Heart left ventricle (tissue), 16 donors: Measurements from ENCODE around the gene XRCC5. TPM values are rescaled to one million over a fixed set of nuclear protein-coding genes. Genes with fewer than 3 reads are reported as not detected.
A peak's percentile ranks its signal among the peaks of the same experiment; 100 is the strongest.

ENCODE experiments used
- ATAC-seq, 4 donors: fragments of 200-7000 bp; cut with Tn5 transposase; one replicate each; pipeline ENCODE4 v1.9.1; 2020 to 2022; ENCODE audit warnings: moderate library complexity in 4 of 4, mild to moderate bottlenecking in 3 of 4, moderate number of reproducible peaks in 1 of 4
- DNase-seq, 5 donors: peaks; one replicate each; pipeline ENCODE4 v3.0.0-alpha.2; 2020
- H3K27ac ChIP-seq, 12 donors: fragments of 200-600 bp; sonication (generic) in 4 of 12; one replicate each; pipeline versions ENCODE4 v1.5.0 to v1.8.0; 2016 to 2022; ENCODE audit warnings: mild to moderate bottlenecking in 2 of 12
- H3K27me3 ChIP-seq, 9 donors: fragments of 200-600 bp; sonication (generic) in 2 of 9; one replicate each; pipeline versions ENCODE4 v1.5.1 to v1.8.0; 2016 to 2022; ENCODE audit warnings: mild to moderate bottlenecking in 3 of 9
- H3K36me3 ChIP-seq, 9 donors: fragments of 200-600 bp; sonication (generic) in 2 of 9; one replicate each; pipeline versions ENCODE4 v1.5.0 to v1.8.0; 2018 to 2022; ENCODE audit warnings: mild to moderate bottlenecking in 2 of 9
- H3K4me1 ChIP-seq, 12 donors: fragments of 200-600 bp; sonication (generic) in 4 of 12; one replicate each; pipeline versions ENCODE4 v1.5.0 to v1.8.0; 2016 to 2022; ENCODE audit warnings: mild to moderate bottlenecking in 3 of 12
- H3K4me3 ChIP-seq, 12 donors: fragments of 200-600 bp; sonication (generic) in 4 of 12; one replicate each; pipeline versions ENCODE4 v1.5.0 to v1.8.0; 2017 to 2022; ENCODE audit warnings: mild to moderate bottlenecking in 9 of 12, moderate library complexity in 4 of 12
- H3K9me3 ChIP-seq, 12 donors: fragments of 200-600 bp; sonication (generic) in 4 of 12; one replicate each; pipeline versions ENCODE4 v1.5.0 to v1.8.0; 2016 to 2022; ENCODE audit warnings: mild to moderate bottlenecking in 1 of 12
- POLR2A ChIP-seq, 2 donors: fragments of 450-650 bp; IDR thresholded peaks; one replicate each; pipeline ENCODE4 v1.6.1; 2017; ENCODE audit warnings: antibody characterized with exemption in 2 of 2, mild to moderate bottlenecking in 2 of 2, moderate library complexity in 2 of 2
- WGBS, 4 donors: extraction: QIAGEN DNeasy Blood & Tissue Kit in 2 of 4; methylation state at CpG; one replicate each; pipeline versions ENCODE4 v1.1.5 to v1.1.7; 2013 to 2018; 5-methylcytosine and 5-hydroxymethylcytosine counted together
- intact Hi-C, 10 donors: fragments of 100-400 bp; cut with DNase I; formaldehyde crosslinking; loops; one replicate each; pipeline versions ENCODE4 v1.11.1 to v1.14.2; 2022
- polyA plus RNA-seq, 2 donors: library from polyadenylated mRNA; stranded (reverse); fragments of 200-250 nt; gene quantifications; one replicate each; pipeline ENCODE4 v1.2.3, GENCODE V29; 2013
- total RNA-seq, 9 donors: library from RNA; depleted of rRNA in 2 of 9; stranded (reverse); fragments of >200 nt in 2 of 9; fragmentation: NEBNext Ultra II Directional in 3 of 9; extraction: Animal tissue kit (Norgen Biotek cat#: 25700) in 3 of 9; gene quantifications; one replicate each; pipeline versions ENCODE4 v1.1.0 to v1.2.4, GENCODE V29; 2016 to 2023
- TF ChIP-seq, protein P1 (sequence below), 12 donors: fragments of 200-600 bp; sonication (generic) in 4 of 12; IDR thresholded peaks; one replicate each; pipeline versions ENCODE4 v1.5.0 to v1.8.0; 2018 to 2022; ENCODE audit warnings: antibody characterized with exemption in 12 of 12, mild to moderate bottlenecking in 5 of 12
- donor health status: ischemic (EF 13 %, LVEDD 7.1; RV severe dilation, severe dysfunction).
- donor health status: healthy with polysubstance abuse.
- donor health status: DM: no; HTN: yes; CAD: no.
- donor health status: DM: no; HTN: no; CAD: no.
- donor health status: ischemic (EF 25% LVEDD 6.9; RV normal size, moderate dysfunction).
- donor health status: ischemic (EF 25% LVEDD 5.7; RV mildly dilated, moderate dysfunction).
- donor health status: healthy.
- donor health status: DM: yes; HTN: yes; CAD: no.
- donor health status: ischemic (EF 35%, LVEDD 5.7; RV mildly dilated, moderate dysfunction).
- donor health status: nonischemic (EF 11% LVEDD 7.7; RV severe dilation, severe dysfunction).
- donor health status: DM: yes; HTN: yes; CAD: no.
- donor health status: PGD.
- donor health status: ischemic (EF 29% LVEDD 5.4; RV normal size, mild dysfunction).
- donor health status: nonischemic (EF 23%, LVEDD 6.1; RV moderate dilation, normal function).

Gene XRCC5
- total and polyA plus RNA-seq, 11 donors, result 40.0 to 197 (median 126) TPM

DNA sequence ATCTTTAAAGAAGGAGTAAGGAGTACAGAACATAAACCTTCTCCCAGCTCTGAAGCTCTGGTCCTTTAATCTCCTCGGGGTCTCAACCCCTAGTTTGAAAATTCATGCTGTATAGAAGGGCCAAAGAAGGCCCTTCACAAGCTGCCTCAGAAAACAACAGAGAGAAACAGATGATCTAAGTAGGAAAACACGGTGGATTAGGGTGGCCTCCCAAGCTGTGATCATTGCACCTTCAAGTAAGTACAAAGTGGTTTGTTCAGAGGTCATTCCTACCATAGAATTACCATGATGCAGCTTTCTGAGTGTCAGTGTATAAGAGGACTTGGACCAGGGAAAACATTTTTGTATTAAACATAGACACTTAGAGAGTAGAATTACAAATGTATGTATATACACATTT, 16.5 kb upstream of the XRCC5 start:
- 76 to 85% (median 81%) methylated on average over 2 of the region's 2 CpGs for WGBS, 4 donors
- ATAC-seq (no peak), DNase-seq (no peak)
- Histone ChIP-seq H3K36me3 (no peaks in the 10 kb centered on the region), H3K4me3 (no peak overlapping the region), H3K9me3 (no peaks in the 10 kb centered on the region), H3K27me3 (no peaks in the 10 kb centered on the region), H3K4me1 (no peaks in the 10 kb centered on the region), H3K27ac (no peak overlapping the region)
- intact Hi-C loops, result no loop called here
- TF ChIP-seq, protein P1, sequence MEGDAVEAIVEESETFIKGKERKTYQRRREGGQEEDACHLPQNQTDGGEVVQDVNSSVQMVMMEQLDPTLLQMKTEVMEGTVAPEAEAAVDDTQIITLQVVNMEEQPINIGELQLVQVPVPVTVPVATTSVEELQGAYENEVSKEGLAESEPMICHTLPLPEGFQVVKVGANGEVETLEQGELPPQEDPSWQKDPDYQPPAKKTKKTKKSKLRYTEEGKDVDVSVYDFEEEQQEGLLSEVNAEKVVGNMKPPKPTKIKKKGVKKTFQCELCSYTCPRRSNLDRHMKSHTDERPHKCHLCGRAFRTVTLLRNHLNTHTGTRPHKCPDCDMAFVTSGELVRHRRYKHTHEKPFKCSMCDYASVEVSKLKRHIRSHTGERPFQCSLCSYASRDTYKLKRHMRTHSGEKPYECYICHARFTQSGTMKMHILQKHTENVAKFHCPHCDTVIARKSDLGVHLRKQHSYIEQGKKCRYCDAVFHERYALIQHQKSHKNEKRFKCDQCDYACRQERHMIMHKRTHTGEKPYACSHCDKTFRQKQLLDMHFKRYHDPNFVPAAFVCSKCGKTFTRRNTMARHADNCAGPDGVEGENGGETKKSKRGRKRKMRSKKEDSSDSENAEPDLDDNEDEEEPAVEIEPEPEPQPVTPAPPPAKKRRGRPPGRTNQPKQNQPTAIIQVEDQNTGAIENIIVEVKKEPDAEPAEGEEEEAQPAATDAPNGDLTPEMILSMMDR (IDR thresholded peaks at IDR 0.05), result no peak

DNA sequence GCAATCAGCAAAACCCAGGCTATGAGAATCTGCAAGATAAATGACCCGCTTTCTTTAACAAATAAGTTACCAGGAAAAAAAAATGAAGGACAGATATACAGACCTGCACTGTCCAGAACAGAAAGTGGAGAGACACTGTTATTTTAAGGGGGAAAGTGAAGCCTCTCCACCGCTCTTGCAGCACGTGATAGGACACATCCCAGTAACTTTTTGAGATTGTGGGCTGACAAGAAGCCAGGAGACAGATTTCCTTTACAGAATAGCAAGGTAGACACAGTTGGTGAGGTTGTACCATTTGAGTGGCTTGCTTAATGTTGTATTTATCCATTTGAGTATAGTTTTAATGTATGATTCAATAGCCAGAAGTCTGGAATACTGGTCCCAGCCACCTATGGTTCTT, 14.4 kb upstream of the XRCC5 start:
- DNase-seq, result no peak
- Histone ChIP-seq H3K9me3 (no peaks in the 10 kb centered on the region), H3K27me3 (no peaks in the 10 kb centered on the region), H3K36me3 (no peaks in the 10 kb centered on the region), H3K27ac (no peak overlapping the region), H3K4me1 (no peaks in the 10 kb centered on the region), H3K4me3 (no peak overlapping the region)
- intact Hi-C loops, result no loop called here
- no peak for TF ChIP-seq POLR2A (IDR thresholded peaks at IDR 0.05)
- TF ChIP-seq, protein P1 (IDR thresholded peaks at IDR 0.05), result no peak
- WGBS, 4 donors, result 54 to 84% (median 78%) methylated on average over 3 of the region's 3 CpGs
- ATAC-seq, result no peak

DNA sequence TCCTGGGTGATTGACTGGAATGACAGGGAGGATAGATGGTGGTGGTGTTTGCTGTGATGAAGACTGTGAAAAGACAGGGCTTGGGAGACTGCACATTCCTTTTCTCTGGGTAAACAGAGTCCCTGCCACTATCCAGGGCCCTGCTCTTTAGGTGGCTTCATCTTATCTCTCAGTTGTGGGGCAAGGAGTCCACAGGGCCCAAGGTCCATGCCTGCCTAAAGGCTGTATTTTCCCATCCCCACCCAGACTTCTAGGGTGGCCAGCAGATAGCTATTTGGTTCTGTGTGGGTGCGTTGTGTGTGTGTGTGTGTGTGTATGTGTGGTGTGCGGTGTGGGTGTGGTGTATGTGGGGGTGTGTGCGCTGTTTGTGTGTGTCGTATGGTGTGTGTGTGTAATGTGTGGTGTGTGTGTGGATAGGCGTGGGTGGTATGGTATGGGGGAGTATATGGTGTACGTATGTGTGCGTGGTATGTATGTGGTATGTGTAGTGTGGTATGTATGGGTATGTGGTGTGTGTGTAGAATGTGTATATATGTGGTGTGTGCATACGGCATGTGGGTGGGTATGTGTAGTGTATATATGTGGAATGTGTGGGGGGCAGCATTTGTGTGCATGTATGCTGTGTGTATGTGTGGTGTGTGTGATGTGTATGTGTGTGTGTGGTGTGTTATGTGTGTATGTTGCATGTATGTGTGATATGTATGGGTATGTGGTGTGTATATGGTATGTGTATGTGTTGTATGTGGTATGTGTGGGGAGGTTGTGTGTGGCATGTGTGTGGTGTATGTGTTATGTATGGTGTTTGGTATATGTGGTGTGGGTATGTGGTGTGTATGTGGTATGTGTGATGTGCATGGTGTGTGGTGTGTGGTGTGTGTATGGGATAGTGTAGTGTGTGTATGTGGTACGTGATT, 10.5 kb upstream of the XRCC5 start:
- Histone ChIP-seq H3K4me1 (peaks cover 0 to 5% (median 0%) of the 10 kb centered on the region in 12 donors), H3K27me3 (no peaks in the 10 kb centered on the region), H3K27ac (no peak overlapping the region), H3K9me3 (no peaks in the 10 kb centered on the region), H3K4me3 (no peak overlapping the region), H3K36me3 (no peaks in the 10 kb centered on the region)
- no peak for DNase-seq
- WGBS, 4 donors, result 95 to 96% (median 95%) methylated on average over 9 of the region's 9 CpGs
- ATAC-seq, result peak in 1 of 4 donors; percentile 46
- TF ChIP-seq, protein P1 (IDR thresholded peaks at IDR 0.05), result no peak
- TF ChIP-seq POLR2A (IDR thresholded peaks at IDR 0.05), result no peak
- intact Hi-C loops, result no loop called here

DNA sequence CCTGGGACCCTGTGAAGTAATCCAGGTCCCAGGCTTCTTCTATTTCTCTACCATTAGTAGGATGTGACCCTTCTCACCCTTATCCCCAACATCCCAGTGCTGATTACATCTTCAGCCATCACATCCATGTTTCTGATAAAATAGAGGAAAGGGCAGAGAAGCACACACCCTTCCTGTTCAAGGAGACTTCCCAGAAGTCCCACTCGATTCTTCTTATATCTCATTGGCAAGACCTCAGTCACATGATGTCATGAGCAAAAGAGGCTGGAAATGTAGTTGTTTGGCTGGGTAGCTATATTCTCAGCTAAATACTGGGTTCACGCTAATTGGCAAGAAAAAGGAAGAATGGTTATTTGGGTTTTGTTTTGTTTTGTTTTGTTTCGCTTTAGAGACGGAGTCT, 8.0 kb upstream of the XRCC5 start:
- no peak for TF ChIP-seq POLR2A (IDR thresholded peaks at IDR 0.05)
- TF ChIP-seq, protein P1 (IDR thresholded peaks at IDR 0.05), result no peak
- Histone ChIP-seq H3K27me3 (no peaks in the 10 kb centered on the region), H3K27ac (peak overlapping the region in 2 of 12 donors; percentile 37 to 41), H3K4me1 (peaks cover 0 to 5% (median 0%) of the 10 kb centered on the region in 12 donors), H3K9me3 (no peaks in the 10 kb centered on the region), H3K4me3 (no peak overlapping the region), H3K36me3 (no peaks in the 10 kb centered on the region)
- WGBS, 4 donors, result 71 to 80% (median 74%) methylated on average over 4 of the region's 4 CpGs
- ATAC-seq, result peak in 2 of 4 donors; percentile 33 to 58
- no peak for DNase-seq
- intact Hi-C loops, result no loop called here
